Activated T-helper 9 cell treated with anti-CD3 and anti-CD28 coated beads, Interleukin-2, amount 50 U/mL, for 16 hours (primary cell): ENCODE data around the gene ADGRD1.

Experiments
- DNase-seq: peaks from one replicate; pipeline ENCODE4 v3.0.0-alpha.2; 2020; ENCODE audit warnings: low read depth

Gene ADGRD1

DNA sequence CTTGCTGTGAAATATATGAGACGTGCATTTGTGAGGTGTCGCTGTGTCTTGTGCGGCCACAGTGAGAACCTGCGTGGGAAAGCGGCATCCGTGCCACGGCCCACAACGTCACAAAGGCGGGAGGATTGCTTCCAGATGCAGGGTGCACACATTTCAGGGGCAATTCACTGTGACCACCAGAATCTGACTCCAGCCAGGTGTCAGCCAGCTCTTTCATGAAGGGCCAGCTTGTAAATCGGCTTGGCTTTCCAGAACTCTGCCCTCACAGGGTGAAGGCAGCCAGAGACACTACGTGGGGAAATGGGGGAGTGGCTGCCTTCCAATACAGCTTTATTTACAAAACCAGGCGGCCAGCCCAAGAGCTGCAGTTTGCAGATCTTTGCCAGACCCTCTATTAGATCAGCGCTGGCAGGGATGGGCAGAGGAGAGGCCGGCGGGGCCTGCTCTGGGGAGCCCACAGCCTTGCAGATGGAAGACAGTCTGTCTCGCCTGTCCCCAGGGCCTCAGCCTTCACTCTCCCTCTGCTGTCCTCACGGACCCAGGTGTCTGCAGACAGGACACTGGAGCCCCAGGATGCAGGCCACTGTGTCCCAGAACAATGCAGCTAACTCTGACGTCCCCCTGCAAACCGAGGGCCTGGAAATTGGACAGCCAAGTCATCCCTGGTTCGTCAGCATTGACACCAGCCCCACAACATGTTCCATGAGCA, 53.5 kb downstream of the ADGRD1 start:
- DNase-seq = no peak

DNA sequence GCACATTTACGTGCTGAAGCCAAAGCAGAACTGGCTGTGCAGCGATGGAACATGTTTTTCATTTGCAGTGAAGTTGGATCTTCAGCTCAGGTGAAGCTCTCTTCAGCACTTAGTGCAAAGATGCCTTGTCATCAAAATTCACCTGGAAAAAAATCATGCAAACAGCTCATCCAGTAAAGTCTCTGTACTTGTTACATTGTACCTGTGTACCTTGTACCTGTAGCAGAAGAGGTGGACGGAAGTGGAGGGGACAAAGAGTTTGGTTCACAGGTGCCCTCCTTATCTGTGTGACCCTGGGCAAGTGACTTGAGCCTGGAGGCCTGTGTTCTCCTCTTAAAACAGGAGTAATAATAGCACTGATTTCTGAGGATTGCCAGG, 54.0 kb downstream of the ADGRD1 start:
- DNase-seq = no peak

DNA sequence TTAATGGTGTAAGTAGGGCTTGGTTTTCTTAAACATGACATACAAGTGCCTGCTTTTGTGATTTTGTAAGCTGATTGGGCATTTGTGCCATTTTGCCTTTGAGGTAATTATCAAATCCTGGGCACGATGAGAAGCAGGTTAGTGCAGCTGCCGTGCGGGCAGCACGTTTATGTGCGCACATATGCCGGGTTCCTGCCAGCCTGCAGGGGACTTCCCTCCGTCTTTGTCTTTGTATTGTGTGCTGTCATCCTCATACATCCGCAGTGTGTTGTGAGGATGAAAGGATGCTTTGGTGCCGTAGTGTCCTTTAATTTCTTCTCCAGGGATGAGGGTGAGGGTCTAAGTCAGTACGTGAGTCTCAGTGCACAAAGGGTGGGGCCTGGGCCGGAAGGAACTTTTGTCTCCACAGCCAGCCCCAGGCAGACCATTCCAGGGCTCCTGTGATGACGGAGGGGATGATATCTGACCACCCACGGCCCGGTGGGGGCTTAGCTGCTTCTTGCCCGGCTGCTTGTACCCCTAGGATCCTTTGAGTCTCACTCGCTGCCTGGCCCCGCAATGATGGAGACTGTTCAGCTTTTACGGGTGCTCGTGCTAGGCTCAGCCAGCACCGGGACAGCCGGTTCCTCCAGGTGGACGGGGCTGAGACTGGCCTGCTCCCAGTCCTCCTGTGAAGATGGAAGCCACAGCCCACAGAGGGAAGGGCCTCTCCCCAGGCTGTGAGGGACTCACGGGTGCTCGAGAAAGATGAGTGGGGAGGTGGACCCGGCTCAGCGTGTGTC, 54.6 kb downstream of the ADGRD1 start:
- DNase-seq = no peak

DNA sequence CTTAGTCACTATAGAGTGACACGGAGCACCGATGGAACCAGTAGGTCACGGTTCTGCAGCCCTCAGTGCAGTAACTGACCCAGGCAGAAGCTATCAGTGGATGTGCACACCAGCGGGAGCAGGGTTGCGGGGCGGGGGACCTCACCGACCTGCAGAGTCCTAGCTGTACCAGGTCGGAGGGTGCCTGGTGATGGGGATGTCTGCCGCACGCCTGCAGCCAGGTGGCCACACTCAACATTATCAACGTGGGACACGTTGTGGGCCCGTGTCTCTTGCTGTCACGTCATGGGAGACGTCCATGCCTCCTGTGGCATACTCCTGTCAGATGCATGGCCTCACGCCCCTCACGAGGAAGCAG, 55.2 kb downstream of the ADGRD1 start:
- no peak for DNase-seq

DNA sequence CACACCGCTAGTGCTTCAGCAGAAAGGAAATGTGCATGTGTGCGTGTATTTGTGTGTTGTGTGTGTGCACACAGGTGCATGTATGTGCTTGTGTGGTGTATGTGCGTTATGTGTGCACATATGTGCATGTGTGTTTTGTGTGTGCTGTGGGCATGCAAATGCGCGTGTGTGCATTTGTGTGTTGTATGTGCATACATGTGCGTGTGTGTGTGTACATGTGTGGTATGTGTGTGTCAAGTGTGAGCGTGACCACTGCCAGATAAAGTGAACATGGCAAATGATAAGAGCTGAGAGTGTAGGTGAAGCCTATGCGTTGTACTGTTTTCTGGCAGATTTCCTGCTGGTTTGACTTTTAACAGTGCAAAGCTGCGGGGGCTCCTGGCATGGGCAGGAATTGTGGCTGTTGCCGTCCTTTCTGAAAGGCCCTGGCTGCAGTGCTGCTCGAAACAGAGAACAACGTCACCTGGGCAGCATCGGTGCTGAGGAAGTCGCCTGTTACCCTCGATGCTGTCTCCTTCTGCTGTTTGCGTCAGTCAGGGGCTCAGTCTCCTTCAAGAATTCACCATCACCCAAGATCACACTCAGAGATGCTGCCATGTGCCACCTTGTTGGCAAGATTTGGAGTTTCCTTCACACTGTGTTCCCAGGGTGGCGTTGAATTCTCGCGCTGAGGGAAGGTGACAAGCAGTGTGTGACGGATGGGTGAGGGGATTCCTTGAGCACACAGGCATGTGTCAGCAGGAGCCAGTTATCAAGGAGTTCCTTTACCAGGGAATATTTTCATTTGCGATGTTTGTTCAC, 56.1 kb downstream of the ADGRD1 start:
- no peak for DNase-seq

DNA sequence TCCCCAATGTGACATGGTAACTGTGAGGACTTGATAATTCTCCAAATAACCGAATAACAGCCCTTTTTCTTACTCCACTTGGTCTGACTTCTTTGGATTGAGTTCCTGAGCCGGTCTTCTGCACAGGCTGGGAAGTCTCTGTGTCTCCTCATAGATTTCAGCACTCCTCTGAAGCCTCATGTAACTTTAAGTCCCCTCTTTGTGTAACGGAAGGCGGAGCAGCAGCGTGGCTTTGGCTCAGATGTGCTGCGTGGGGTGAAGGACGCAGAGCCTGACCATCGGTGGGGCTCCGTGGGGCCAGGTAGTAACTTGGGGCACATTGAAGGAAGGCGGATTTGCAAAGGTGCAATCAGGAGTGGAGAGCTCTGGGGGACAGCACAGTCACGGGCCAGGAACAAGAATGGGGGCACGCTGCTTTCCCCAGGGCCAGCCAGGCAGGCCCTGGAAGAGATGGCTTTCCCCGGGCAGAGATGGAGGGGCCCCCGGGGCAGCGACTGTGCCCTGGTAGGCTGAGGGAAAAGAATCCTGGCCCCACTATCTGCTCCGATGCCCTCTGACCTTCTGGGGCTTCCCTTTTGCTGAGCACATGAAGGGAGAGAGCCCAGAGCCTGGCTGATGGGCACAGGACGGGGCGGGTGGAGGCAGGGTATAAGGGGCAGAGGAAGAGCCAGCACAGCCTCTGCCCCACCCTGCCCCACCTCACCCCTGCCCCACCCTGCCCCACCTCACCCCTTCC, 56.9 kb downstream of the ADGRD1 start:
- no peak for DNase-seq

DNA sequence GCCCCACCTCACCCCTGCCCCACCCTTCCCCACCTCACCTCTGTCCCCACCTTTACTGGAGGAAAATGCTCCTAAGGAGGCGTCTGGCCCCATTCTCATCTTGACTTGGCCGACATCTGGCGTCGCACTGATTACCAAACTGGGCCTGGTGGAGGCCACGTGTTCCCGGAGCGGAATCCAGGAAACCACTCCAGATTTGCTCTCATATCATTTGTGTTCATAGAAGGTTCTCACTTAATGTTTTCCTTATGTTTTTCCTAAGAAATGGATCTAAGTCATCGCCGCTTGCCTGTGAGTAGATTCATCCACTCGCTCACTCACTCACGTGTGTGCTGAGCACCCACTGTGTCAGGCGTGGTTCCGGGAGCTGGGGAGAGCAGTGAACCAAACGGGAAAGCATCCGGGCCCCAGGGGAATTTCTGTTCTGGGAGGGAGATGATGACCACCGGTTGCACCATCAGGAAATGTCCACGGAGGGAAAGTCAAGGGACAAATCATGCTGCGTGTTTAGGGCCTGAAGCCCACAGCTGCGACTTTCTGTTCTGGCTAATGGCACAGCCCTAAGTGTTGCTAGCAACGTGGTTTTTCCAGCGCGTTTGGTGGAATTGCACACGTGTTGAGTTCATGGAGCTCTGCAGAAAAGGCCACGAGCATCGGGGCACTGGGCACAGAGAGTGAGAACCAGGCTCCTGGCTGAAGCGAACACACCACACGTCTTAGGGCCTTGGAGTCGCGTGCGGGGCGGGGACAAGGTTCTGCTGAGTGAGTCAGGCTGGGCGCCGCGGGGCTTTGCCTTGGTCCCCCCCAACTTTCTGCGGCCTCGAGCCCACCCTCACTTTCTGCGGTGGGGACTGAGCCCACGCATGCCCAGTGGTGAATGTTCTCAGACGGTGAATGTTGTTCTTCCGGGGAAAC, 57.7 kb downstream of the ADGRD1 start:
- no peak for DNase-seq

DNA sequence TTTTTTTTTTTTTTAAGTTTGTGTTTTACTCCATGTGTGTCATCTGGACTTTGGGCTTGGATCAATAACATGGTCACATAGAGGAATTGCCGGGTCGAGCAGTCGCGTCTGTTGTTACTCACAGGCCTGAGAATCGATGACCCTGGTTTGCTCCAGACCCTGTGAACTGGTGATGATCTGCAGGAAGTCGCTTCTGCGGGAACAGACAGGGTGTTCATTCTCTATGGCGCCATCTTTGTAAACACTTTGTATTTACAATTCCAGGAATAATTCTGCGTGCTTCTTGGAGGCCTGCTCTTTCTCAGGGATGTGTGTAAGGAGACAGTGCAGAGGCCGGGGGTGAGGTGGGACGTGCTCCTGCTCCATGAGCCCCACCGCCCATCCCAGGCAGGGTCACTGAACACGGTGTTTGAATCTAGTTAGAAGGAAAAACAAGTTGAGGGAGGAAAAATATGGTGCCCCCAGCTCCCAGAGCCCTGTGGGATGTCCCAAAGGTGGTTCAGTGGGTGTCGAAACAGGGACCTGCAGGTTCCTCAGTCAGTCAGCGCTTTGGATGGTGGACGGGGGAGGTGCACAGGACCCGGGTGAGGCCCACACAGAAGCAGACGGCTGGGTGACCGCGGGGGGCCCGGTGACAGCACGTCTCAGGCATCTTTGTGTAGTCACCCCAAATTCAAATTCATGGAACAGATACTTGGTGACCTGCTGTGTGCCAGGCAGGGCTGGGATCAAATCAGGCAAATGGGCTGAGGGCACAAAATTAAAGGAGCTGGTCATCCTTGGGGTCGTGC, 58.8 kb downstream of the ADGRD1 start:
- no peak for DNase-seq

DNA sequence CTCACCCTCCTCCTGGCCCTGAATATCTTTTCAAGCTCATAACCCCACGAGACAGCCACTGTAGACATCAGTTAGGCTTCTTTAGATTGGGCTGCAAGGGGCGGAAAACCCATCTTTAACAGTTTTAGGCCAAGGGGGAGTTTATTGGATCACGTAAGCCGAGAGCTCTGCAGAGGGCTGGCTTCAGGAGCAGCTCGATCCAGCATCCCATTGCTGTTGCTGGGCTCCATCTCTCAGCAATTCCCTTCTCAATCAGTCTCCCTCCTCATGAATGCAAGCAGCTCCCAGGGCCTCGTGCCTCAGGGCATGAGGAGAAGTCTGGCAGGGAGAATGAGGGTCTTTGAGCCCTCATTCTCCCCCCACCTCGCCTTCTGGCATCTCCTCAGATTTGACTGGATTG, 59.4 kb downstream of the ADGRD1 start:
- no peak for DNase-seq

DNA sequence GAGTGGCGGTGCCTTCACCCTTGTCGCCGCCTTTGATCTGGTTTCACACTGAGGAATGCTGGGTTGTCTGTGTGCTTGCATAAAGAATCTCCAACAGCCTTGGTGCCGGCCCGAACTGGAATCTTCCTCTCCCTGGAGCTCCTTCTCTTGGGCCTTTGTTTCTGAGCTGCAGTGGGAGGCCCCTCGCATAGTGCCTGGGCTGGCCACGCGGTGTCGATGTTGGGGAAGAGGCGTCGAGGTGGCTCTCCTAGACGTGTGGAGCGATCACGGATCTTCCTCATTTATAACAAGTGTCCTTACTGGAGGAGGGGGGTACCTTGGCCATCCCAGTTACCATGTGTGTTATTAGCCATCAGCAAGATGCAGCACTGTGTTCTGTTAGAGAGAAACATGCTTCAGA, 60.6 kb downstream of the ADGRD1 start:
- DNase-seq = no peak

DNA sequence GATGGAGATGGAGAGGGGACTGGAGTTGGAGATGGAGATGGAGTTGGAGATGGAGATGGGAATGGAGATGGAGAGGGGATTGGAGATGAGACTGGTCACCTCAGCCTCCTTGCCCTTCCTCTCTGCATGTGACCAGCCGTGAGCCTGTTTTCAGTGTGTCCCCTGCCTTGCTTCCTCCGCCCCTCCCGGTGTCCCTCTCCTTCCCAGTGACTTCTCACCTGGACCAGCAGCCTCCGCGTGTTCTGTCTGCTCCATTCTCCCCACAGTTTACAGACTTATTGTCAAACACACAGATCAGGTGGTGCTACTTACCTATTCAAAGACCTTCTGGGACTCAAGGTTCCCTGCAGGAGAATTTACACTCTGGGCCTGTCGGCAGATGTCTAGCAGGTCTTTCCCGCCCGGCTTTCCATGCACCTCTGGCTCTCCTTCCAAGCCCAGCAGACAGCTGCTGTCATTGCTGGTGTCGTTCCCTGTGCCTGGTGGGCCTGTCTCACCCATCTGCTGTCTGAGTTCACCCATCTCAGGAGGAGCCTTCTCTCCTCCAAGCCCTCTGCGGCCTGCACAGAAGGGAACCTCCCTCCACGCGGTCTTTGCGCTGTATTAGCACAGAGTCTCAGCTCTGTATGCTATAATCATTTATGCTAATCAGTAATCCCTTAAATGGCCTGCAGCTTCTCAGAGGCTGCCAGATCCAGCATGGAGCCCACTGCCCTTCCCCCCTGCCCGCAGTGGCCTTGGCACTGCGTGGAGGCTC, 62.1 kb downstream of the ADGRD1 start:
- DNase-seq = no peak

DNA sequence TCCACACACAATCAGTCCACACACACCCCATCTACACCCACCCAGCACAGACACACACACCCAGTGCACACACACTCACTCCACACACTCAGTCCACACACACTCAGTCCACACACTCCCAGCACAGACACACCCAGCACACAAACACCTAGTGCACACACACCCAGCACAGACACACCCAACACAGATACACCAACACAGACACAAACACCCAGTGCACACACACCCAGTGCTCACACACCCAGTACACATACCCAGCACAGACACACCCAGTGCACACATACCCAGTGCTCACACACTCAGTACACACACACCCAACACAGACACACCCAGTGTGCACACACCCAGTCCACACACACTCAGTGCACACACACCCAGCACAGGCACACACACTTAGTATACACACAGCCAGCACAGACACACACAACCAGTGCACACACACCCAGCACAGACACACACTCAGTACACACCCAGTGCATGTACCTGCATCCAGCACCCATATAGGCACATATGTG, 63.8 kb downstream of the ADGRD1 start:
- DNase-seq = no peak

DNA sequence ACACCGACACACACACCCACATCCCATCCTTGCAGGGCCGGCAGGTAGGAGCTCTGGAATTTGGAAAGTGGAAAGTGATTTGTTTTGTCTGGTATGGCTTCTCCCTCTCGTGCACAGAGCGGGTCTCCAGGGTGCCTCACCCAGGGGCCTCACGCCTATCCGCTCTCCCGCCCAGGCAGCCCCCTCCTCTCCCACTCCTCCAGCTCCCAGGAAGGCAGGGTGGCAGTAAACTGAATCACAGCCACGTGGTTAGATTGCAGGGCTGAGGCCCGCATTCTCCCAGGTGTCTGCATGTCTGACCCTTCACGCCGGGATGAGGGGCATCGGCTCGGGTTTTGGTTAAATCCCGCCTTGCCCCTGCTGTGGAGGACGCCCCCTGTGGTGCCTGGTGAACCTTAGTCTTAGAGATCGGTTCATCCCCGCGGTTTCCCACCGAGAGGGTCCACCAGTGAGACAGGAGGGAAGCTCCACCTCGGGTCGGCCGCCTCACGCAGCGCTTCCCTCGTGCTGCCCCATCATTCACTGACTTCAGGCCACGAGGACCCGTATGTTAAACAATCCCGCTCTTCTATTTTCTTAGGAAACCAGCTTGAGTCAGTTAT, 64.4 kb downstream of the ADGRD1 start:
- no peak for DNase-seq

DNA sequence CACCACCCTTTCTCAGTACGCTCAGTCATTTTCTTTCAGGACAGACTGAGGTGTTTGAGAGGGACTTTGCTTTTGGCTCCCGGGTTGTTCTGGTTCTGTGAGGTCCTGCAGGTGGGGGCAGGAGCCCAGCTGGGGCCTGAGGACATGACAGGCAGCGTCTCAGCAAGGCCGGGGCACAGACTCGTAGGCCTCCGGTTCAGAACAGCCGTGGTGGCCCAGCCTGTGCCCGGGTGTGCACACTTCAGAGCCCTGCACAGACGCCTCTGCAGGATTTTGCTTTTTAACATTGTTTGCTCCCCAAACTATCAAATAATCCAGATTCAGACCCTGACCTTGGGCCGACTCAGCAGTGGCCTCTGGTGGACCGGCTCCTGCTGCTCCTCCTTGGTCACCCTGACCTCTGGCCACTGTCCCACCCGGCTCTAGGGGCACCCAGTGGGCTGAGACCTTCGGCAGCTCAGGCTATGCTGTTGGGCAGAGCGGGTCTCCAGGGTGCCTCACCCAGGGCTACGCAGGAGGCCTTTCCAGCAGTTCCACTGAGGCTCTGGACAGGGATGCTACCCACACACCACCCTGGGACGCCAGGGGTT, 65.2 kb downstream of the ADGRD1 start:
- DNase-seq = no peak

DNA sequence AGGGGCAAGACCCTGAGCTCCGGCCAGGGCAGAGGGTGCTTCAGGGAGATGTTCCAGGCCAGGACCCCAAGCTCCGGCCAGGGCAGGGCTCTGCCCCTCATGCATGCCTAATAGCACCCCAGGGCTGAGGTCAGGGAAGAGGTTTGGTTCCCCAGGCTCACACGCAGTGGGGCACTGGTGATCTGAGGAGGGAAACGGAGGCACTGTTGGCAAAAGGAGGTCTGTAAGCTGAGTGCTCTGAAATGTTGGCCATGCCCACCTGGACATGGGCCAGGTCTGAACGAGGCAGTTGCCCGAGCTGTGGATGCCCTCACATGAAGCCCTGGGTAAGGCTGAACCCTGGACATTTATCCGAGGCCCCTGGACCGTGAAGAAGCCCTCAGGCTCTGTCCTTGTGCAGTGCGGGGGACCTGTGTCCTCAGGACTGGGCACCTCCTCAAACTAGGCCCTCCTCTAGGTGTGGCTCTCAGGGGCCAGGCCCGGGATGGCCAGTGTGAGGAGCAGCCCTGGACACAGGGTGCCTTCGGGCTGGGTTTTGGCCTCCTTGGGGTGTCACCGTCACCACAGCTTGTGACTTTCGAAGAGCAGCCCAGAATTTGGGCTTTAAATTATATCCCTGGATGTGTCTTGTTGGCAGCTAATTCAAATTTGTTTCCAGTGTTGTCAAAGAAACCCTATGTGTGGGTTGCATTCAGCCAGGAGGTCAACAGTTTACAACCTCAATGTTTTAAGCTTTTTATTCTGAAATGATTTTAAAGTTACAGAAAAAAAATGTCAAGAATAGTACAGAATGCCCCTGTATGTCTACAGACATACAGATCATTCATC, 66.8 kb downstream of the ADGRD1 start:
- no peak for DNase-seq

DNA sequence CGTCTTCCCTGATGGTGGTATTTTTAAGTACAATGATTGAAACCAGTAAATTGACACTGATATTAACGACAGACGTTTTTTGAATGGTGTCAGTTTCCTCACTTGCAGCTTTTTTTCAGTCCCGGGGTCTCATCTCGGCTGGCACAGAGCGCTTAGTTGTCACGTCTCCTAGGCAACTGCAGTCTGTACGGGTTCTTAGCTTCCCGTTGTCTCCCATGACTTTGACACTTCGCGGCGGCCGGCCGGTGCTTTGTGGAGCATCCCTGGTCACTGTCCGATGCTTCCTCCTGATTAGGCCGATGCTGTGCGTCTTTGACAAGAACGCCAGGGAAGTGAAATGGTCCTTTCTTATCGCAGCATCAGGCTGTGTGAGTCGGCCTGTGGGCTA, 67.4 kb downstream of the ADGRD1 start:
- no peak for DNase-seq

DNA sequence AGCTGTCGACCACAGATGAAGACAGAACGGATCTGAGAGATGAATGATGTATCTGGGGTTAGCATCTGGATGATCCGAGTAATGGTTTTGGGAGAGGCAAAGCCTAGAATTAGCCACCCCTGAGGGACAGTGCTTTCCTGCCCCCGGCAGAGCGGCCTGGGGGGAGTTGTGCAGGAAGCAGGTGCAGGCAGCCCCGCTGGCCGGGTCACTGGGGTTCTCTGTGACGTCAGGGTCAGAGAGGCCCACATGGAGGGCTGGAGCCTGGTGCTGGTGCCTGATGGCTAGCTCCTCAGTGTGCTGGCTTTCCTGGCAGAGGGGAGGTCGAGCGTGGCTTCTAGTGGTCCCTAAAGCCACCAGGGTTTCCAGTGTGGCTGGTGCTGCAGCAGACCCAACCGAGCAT, 70.3 kb downstream of the ADGRD1 start:
- DNase-seq = no peak

DNA sequence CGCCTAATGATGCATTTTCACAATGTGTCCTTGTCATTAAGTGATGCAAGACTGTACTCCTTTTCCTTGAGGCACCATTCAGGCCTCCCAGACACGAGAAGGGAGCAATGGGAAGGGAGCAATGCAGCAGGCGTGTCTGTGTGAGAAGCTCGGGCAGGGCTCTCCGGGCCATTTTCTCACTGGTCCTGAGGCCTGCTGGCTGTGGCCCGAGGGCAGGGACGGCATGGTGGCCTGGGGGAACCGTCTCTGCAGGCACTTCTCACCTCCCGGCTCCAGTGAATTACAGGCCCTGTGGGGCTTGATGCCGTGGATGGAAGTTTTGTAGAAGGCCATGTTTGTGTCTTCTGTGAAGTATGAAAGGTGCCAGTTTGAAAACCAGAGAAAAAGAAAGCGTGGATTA, 71.0 kb downstream of the ADGRD1 start:
- DNase-seq = no peak
